K562 treated with DMSO at 1 percent for 4 hours (cell line): ENCODE results near the gene SAMMSON. TPM values are rescaled to one million over a fixed set of nuclear protein-coding genes. Genes with fewer than 3 reads are reported as not detected.

Experiments used
- total RNA-seq: library from RNA; unstranded; fragments of 300-600 nt; gene quantifications from 2 replicates; pipeline ENCODE4 v1.2.3, GENCODE V29; 2022; ENCODE audit not compliant: insufficient read depth

SAMMSON gene
- not detected in 2 replicates for total RNA-seq

DNA sequence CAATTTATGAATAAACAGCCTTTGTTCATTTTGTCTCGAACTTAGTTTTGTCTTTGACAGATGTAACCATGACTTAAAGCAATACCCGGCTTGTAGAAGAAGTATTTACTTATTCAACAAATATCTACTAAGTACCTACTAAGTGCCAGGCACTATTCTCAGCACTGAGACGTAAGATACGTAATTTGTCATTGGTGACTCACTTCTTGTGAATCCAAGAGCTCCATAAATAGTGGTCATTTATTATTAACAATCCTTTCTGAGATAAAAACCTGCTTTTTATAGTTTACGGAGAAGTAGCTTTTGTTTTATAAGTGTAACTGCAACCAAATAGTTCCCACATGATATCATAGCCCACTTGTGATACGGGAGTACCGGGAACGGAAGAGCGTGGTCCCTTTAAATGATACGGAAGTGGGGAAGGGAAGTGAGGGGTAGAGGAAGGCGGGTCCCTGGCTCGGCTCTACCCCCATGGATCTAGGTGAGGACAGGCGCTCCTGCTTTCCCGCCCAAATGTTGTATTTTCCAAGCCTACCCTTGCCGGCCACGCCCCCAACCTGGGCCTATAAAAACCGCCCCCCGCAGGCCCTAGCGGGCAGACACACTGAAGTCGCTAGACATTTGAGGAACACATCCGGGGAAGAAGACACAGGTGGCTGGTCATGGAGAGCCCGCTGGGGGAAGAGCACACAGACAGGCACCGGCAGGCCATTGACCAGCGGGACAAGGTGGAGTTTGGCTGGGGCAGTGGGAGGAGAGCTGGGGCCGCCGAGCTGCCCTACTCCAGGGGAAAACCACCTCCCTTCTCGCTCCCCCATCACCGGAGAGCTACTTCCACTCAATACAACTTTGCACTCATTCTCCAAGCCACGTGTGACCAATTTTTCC is at the start of gene SAMMSON:
Gene SAMMSON (plus strand): TSS at position 594 of the 888 bp plus-strand sequence.

